H9 (cell line): ENCODE results near the gene SLC31A2. TPM values are rescaled to one million over a fixed set of nuclear protein-coding genes. Genes with fewer than 3 reads are reported as not detected.

Experiments used
- DNase-seq: peaks from one replicate; pipeline ENCODE4 v3.0.0-alpha.2; 2017
- H2AFZ ChIP-seq: one replicate; pipeline ENCODE4 v1.6.1; 2013; ENCODE audit warnings: mild to moderate bottlenecking, low read length, control low read depth, moderate library complexity
- H2AK5ac ChIP-seq: 2 replicates; pipeline ENCODE4 v1.6.1; 2013; ENCODE audit warnings: low read length, control low read depth, mixed read lengths; ENCODE audit not compliant: insufficient read length
- H2BK120ac ChIP-seq: one replicate; pipeline ENCODE4 v1.6.1; 2013; ENCODE audit warnings: low read depth, mild to moderate bottlenecking, low read length, control low read depth, inconsistent platforms; ENCODE audit not compliant: poor library complexity, severe bottlenecking
- H2BK12ac ChIP-seq: 2 replicates; pipeline ENCODE4 v1.6.1; 2013; ENCODE audit warnings: low read length, control low read depth, mixed read lengths, low read depth; ENCODE audit not compliant: insufficient read length
- H2BK15ac ChIP-seq: 2 replicates; pipeline ENCODE4 v1.6.1; 2013; ENCODE audit warnings: low read depth, low read length, control low read depth
- H2BK20ac ChIP-seq: one replicate; pipeline ENCODE4 v1.6.1; 2013; ENCODE audit warnings: low read depth, mild to moderate bottlenecking, low read length, control low read depth, inconsistent platforms; ENCODE audit not compliant: poor library complexity, severe bottlenecking
- H2BK5ac ChIP-seq: 2 replicates; pipeline ENCODE4 v1.6.1; 2013; ENCODE audit warnings: low read length, control low read depth, mixed read lengths; ENCODE audit not compliant: insufficient read length
- H3K14ac ChIP-seq: 2 replicates; pipeline ENCODE4 v1.6.1; 2013; ENCODE audit warnings: low read length, control low read depth; ENCODE audit not compliant: insufficient read depth
- H3K18ac ChIP-seq: 2 replicates; pipeline ENCODE4 v1.6.1; 2013; ENCODE audit warnings: low read depth, mild to moderate bottlenecking, mixed read lengths, low read length, control low read depth; ENCODE audit not compliant: insufficient read length
- H3K23ac ChIP-seq: 2 replicates; pipeline ENCODE4 v1.6.1; 2013; ENCODE audit warnings: low read length, control low read depth, mixed read lengths, low read depth; ENCODE audit not compliant: insufficient read length
- H3K23me2 ChIP-seq: 2 replicates; pipeline ENCODE4 v1.6.1; 2013; ENCODE audit warnings: low read depth, mild to moderate bottlenecking, mixed read lengths, low read length, control low read depth; ENCODE audit not compliant: insufficient read length, poor library complexity, severe bottlenecking
- H3K27ac ChIP-seq: 2 replicates; pipeline ENCODE4 v1.5.1; 2013; ENCODE audit warnings: low read length, control low read depth, mixed read lengths, low read depth; ENCODE audit not compliant: insufficient read length
- H3K27me3 ChIP-seq: 2 replicates; pipeline ENCODE4 v1.6.1; 2013; ENCODE audit warnings: low read length, control low read depth, inconsistent platforms; ENCODE audit not compliant: insufficient read depth
- H3K4ac ChIP-seq: 2 replicates; pipeline ENCODE4 v1.6.1; 2013; ENCODE audit warnings: low read depth, mild to moderate bottlenecking, control low read depth, inconsistent platforms, low read length, moderate library complexity
- H3K4me1 ChIP-seq: 2 replicates; pipeline ENCODE4 v1.6.1; 2013; ENCODE audit warnings: low read length, control low read depth, inconsistent platforms; ENCODE audit not compliant: insufficient read depth
- H3K4me2 ChIP-seq: 2 replicates; pipeline ENCODE4 v1.6.1; 2013; ENCODE audit warnings: low read length, control low read depth, mixed read lengths; ENCODE audit not compliant: insufficient read length, insufficient read depth
- H3K56ac ChIP-seq: 2 replicates; pipeline ENCODE4 v1.6.1; 2013; ENCODE audit warnings: low read depth, mild to moderate bottlenecking, mixed read lengths, low read length, control low read depth; ENCODE audit not compliant: insufficient read length
- H3K79me1 ChIP-seq: 2 replicates; pipeline ENCODE4 v1.6.1; 2013; ENCODE audit warnings: low read depth, mild to moderate bottlenecking, moderate library complexity, low read length, control low read depth, inconsistent platforms; ENCODE audit not compliant: insufficient read depth, poor library complexity, severe bottlenecking
- H3K79me2 ChIP-seq: 2 replicates; pipeline ENCODE4 v1.6.1; 2013; ENCODE audit warnings: low read length, control low read depth, inconsistent platforms; ENCODE audit not compliant: insufficient read depth
- H3K9ac ChIP-seq: 2 replicates; pipeline ENCODE4 v1.6.1; 2013; ENCODE audit warnings: low read length, control low read depth, mixed read lengths; ENCODE audit not compliant: insufficient read length; ENCODE audit errors: extremely low read depth
- H3K9me3 ChIP-seq: one replicate; pipeline ENCODE4 v1.6.1; 2013; ENCODE audit warnings: low read depth, low read length, inconsistent platforms; ENCODE audit not compliant: control insufficient read depth
- H3T11ph ChIP-seq: one replicate; pipeline ENCODE4 v1.6.1; 2013; ENCODE audit warnings: mild to moderate bottlenecking, low read length, control low read depth, inconsistent platforms
- H4K20me1 ChIP-seq: one replicate; pipeline ENCODE4 v1.6.1; 2013; ENCODE audit not compliant: control insufficient read depth, insufficient read length, insufficient read depth
- H4K5ac ChIP-seq: 2 replicates; pipeline ENCODE4 v1.6.1; 2013; ENCODE audit warnings: low read depth, mild to moderate bottlenecking, mixed read lengths, low read length, control low read depth; ENCODE audit not compliant: insufficient read length
- H4K8ac ChIP-seq: replicated peaks from 2 replicates; pipeline ENCODE4 v1.6.1; 2013; ENCODE audit warnings: low read length, control low read depth, mixed read lengths, low read depth; ENCODE audit not compliant: insufficient read length
- H4K91ac ChIP-seq: 2 replicates; pipeline ENCODE4 v1.6.1; 2013; ENCODE audit warnings: low read depth, mild to moderate bottlenecking, moderate library complexity, mixed read lengths, low read length, control low read depth; ENCODE audit not compliant: insufficient read length
- H3K27ac Mint-ChIP-seq, 3 experiments: 2 replicates in 2 of 3; 3 replicates in 1 of 3; pipeline ENCODE4 v1.8.0; 2020 to 2021; ENCODE audit warnings: mixed read lengths in 3 of 3, mild to moderate bottlenecking in 1 of 3, moderate library complexity in 1 of 3
- H3K27me3 Mint-ChIP-seq: 2 replicates; pipeline ENCODE4 v1.8.0; 2021; ENCODE audit warnings: low read depth, mild to moderate bottlenecking, moderate library complexity, mixed read lengths
- H3K36me3 Mint-ChIP-seq, 3 experiments: 2 replicates in 2 of 3; 3 replicates in 1 of 3; pipeline ENCODE4 v1.8.0; 2020 to 2021; ENCODE audit warnings: low read depth in 3 of 3, mixed read lengths in 3 of 3; ENCODE audit not compliant: insufficient read depth in 1 of 3
- H3K4me1 Mint-ChIP-seq, 2 experiments: 2 replicates each; pipeline ENCODE4 v1.8.0; 2020; ENCODE audit warnings: mixed read lengths in 2 of 2
- H3K4me3 Mint-ChIP-seq, 2 experiments: 2 replicates in 1 of 2; 3 replicates in 1 of 2; pipeline ENCODE4 v1.8.0; 2020 to 2021; ENCODE audit warnings: mild to moderate bottlenecking in 2 of 2, mixed read lengths in 2 of 2, moderate library complexity in 1 of 2
- H3K9me3 Mint-ChIP-seq, 2 experiments: 2 replicates in 1 of 2; 3 replicates in 1 of 2; pipeline ENCODE4 v1.8.0; 2020; ENCODE audit warnings: mild to moderate bottlenecking in 2 of 2, mixed read lengths in 2 of 2, moderate library complexity in 1 of 2
- WGBS: extraction: QIAGEN DNeasy Blood & Tissue Kit; methylation state at CpG from one replicate; pipeline ENCODE4 v1.1.7; 2013; ENCODE audit warnings: missing lambda C conversion rate, low lambda C conversion rate, mixed read lengths; ENCODE audit not compliant: insufficient read length; ENCODE audit errors: extremely low coverage; 5-methylcytosine and 5-hydroxymethylcytosine counted together
- total RNA-seq: library from RNA; stranded (reverse); gene quantifications from 2 replicates; pipeline ENCODE4 v1.2.1, GENCODE V29; 2021
- TF ChIP-seq, protein P1 (sequence below): fragments of 200-600 bp; sonication (generic); conservative IDR thresholded peaks from 3 replicates; pipeline ENCODE4 v1.8.0; 2021; ENCODE audit warnings: antibody characterized with exemption, mild to moderate bottlenecking

SLC31A2 gene
- total RNA-seq, 1 experiment from 2014 or later, result 1.0 TPM

DNA sequence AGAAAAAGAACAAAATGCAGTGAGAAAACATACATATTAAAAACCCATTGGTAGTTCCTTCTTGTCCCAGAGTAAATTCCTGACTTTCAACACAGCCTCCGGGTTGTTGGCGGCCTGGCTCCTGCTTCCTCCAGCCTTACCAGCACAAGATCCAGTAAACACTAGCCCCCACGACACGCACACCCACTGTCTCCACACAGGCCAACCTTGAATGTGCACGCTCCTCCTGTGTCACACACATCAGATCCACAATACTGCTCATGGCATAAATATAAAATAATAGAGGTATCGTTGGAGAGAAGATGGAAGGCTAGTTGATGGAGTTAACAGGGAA, 2.5 kb upstream of the SLC31A2 start:
- Mint-ChIP-seq H3K4me1 (peaks cover 4% of the 10 kb centered on the region in 2 experiments), H3K36me3 (no peaks in the 10 kb centered on the region; a peak in 1 of 7 replicates), H3K27me3 (peaks cover 24% of the 10 kb centered on the region), H3K27ac (no peak overlapping the region), H3K9me3 (no peaks in the 10 kb centered on the region; a peak in 1 of 5 replicates), H3K4me3 (no peak overlapping the region; a peak in 1 of 5 replicates)
- Histone ChIP-seq H4K91ac (no peak overlapping the region), H3K79me1 (no peaks in the 10 kb centered on the region), H2BK5ac (no peak overlapping the region), H2BK20ac (no peak overlapping the region), H3K9me3 (no peaks in the 10 kb centered on the region), H3K14ac (no peak overlapping the region), H2AK5ac (no peak overlapping the region), H3K4me1 (no peaks in the 10 kb centered on the region; the same call in 1 of the 2 replicates), H4K20me1 (no peaks in the 10 kb centered on the region), H3K4ac (no peak overlapping the region), H3T11ph (no peak overlapping the region), H4K5ac (no peak overlapping the region), H3K27ac (no peak overlapping the region), H3K56ac (no peak overlapping the region), H3K4me2 (no peak overlapping the region), H3K79me2 (no peaks in the 10 kb centered on the region), H3K9ac (no peak overlapping the region), H4K8ac (no peak overlapping the region), H2BK12ac (no peak overlapping the region), H3K23me2 (peaks cover 3% of the 10 kb centered on the region), H3K27me3 (peaks cover 2% of the 10 kb centered on the region; the same call in 1 of the 2 replicates), H2BK120ac (no peak overlapping the region), H3K23ac (no peak overlapping the region), H2AFZ (no peak overlapping the region), H2BK15ac (no peak overlapping the region), H3K18ac (no peak overlapping the region)
- WGBS, result no CpG with 5 or more reads among the region's 6 CpGs
- TF ChIP-seq, protein P1, sequence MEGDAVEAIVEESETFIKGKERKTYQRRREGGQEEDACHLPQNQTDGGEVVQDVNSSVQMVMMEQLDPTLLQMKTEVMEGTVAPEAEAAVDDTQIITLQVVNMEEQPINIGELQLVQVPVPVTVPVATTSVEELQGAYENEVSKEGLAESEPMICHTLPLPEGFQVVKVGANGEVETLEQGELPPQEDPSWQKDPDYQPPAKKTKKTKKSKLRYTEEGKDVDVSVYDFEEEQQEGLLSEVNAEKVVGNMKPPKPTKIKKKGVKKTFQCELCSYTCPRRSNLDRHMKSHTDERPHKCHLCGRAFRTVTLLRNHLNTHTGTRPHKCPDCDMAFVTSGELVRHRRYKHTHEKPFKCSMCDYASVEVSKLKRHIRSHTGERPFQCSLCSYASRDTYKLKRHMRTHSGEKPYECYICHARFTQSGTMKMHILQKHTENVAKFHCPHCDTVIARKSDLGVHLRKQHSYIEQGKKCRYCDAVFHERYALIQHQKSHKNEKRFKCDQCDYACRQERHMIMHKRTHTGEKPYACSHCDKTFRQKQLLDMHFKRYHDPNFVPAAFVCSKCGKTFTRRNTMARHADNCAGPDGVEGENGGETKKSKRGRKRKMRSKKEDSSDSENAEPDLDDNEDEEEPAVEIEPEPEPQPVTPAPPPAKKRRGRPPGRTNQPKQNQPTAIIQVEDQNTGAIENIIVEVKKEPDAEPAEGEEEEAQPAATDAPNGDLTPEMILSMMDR, result no peak
- no peak for DNase-seq
